C4-2B (cell line): ENCODE data around the gene COA8.

Source experiments
- ZFX ChIP-seq: fragments of 450-650 bp; IDR thresholded peaks from 2 replicates; pipeline ENCODE4 v1.6.1; 2017
- TF ChIP-seq, protein P1 (sequence below): fragments of 450-650 bp; conservative IDR thresholded peaks from 2 replicates; pipeline ENCODE4 v1.5.1; 2017; ENCODE audit warnings: mild to moderate bottlenecking

- TF ChIP-seq, protein P1, sequence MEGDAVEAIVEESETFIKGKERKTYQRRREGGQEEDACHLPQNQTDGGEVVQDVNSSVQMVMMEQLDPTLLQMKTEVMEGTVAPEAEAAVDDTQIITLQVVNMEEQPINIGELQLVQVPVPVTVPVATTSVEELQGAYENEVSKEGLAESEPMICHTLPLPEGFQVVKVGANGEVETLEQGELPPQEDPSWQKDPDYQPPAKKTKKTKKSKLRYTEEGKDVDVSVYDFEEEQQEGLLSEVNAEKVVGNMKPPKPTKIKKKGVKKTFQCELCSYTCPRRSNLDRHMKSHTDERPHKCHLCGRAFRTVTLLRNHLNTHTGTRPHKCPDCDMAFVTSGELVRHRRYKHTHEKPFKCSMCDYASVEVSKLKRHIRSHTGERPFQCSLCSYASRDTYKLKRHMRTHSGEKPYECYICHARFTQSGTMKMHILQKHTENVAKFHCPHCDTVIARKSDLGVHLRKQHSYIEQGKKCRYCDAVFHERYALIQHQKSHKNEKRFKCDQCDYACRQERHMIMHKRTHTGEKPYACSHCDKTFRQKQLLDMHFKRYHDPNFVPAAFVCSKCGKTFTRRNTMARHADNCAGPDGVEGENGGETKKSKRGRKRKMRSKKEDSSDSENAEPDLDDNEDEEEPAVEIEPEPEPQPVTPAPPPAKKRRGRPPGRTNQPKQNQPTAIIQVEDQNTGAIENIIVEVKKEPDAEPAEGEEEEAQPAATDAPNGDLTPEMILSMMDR = no peak
- TF ChIP-seq ZFX = no peak
These were observed 71.4 kb downstream of the COA8 start for GRCh38 chr14:103634156-103634555.
